GM06990 (cell line): ENCODE measurements around the gene UBE3C.
"Not testable (repeated sequence)": the region's sequence is repeated elsewhere in the genome, so short reads cannot be mapped to it uniquely, and the experiment has no call there.

Experiments used
- DNase-seq: peaks from one replicate; pipeline ENCODE4 v3.0.0-alpha.2; 2011; ENCODE audit not compliant: insufficient read length; ENCODE audit errors: extremely low read depth
- H3K27me3 ChIP-seq: replicated peaks from 2 replicates; pipeline ENCODE4 v1.6.0; 2011; ENCODE audit warnings: low read length; ENCODE audit not compliant: control insufficient read depth, insufficient read depth
- H3K36me3 ChIP-seq: 2 replicates; pipeline ENCODE4 v1.5.1; 2011; ENCODE audit warnings: low read length; ENCODE audit not compliant: control insufficient read depth, insufficient read depth
- H3K4me3 ChIP-seq: replicated peaks from 2 replicates; pipeline ENCODE4 v1.5.1; 2011; ENCODE audit warnings: low read depth, mild to moderate bottlenecking, control low read depth, low read length
- TF ChIP-seq, protein P1 (sequence below): IDR thresholded peaks from 2 replicates; pipeline ENCODE4 v1.5.1; 2011; ENCODE audit warnings: low read length, control low read depth, mild to moderate bottlenecking, inconsistent platforms; ENCODE audit not compliant: insufficient read depth, poor library complexity, severe bottlenecking

Gene UBE3C

DNA sequence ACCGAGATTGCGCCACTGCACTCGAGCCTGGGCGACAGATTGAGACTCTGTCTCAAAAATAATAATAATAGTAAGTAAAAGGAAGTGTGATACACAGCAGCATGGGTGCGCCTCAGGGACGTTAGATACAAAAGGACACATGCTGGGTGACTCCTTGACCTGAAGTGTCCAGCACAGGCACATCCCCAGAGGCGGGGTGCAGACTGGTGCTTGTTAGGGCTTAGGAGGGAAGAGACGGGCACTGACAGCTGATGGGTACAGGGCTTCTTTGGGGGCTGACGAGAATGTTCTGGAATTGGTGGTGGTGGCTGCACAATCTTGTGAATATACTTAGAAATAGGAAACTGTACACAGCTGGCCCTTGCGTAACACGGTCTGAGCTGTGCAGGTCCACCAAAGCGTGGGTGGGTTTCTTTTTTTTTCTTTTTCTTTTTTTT lies 136.3 kb downstream of the UBE3C start:
- Histone ChIP-seq H3K36me3 (peaks cover 4% of the 10 kb centered on the region), H3K4me3 (no peak overlapping the region), H3K27me3 (no peaks in the 10 kb centered on the region)
- DNase-seq = no peak
- TF ChIP-seq, protein P1, sequence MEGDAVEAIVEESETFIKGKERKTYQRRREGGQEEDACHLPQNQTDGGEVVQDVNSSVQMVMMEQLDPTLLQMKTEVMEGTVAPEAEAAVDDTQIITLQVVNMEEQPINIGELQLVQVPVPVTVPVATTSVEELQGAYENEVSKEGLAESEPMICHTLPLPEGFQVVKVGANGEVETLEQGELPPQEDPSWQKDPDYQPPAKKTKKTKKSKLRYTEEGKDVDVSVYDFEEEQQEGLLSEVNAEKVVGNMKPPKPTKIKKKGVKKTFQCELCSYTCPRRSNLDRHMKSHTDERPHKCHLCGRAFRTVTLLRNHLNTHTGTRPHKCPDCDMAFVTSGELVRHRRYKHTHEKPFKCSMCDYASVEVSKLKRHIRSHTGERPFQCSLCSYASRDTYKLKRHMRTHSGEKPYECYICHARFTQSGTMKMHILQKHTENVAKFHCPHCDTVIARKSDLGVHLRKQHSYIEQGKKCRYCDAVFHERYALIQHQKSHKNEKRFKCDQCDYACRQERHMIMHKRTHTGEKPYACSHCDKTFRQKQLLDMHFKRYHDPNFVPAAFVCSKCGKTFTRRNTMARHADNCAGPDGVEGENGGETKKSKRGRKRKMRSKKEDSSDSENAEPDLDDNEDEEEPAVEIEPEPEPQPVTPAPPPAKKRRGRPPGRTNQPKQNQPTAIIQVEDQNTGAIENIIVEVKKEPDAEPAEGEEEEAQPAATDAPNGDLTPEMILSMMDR = no peak

DNA sequence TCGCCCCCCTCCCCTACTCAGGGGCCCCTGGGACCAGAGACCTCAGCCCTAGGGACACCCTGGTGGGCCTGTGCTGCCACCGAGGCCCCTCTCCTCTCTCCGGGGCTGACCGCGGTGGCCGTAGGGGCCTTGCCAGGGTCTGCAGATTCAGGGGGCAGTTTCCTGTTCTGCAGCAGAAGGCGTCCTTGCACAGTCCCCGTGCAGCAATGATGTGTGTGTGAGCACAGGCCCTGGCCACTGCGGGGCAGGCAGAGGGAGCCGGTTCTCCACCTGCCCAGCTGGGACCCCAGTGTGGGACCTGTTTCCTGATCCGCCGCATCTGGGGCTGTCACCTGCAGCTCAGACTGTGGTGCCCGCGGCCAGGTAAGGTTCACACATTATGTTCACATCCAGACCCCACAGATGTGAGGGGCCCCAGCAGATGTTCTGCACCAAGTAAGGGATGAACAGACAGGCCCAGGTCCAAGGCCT lies 137.4 kb downstream of the UBE3C start:
- no peak for DNase-seq
- Histone ChIP-seq H3K27me3 (no peaks in the 10 kb centered on the region), H3K36me3 (no peaks in the 10 kb centered on the region; the same call in 1 of the 2 replicates), H3K4me3 (no peak overlapping the region)
- TF ChIP-seq, protein P1 = no peak

DNA sequence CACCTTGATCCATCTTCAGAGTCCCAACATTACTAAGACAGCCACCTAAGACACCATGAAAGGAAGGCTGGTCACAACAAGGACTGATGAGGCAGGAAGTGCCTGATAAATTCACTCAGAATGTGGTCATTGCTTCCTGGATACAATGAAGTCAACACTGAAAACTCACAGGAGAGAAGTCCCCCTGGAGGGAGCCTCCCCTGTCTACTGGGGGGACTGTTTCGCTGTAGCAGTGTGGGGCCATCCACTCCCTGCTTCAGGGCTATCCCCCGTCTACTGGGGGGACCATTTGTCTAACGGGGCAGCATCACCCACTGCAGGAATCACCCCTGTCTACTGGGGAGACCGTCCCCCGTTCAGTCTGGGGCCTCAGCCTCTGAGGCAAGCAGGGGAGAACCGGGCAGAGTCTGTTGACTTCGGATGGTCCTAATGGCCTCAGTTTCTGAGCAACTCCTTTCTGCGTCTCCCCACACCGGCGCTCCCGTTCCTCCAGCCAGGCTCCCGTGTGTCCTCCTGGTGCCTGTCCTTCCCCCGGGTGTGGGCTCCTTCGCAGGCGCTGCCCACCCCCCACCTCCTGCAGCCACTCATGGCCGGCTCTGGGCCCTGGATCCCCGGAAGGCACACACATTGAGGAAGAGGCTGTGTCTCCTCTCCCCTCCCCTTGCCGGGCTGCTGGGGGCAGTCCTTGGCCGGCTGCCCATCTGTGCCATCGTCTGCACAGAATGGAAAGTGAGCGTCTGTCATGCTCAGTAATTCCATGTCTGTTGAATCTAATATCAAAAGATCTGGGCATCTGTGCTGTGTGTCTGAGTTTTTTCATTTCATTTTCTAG lies 138.2 kb downstream of the UBE3C start:
- no peak for DNase-seq
- Histone ChIP-seq H3K27me3 (no peaks in the 10 kb centered on the region), H3K4me3 (no peak overlapping the region), H3K36me3 (no peaks in the 10 kb centered on the region)
- TF ChIP-seq, protein P1 = no peak

DNA sequence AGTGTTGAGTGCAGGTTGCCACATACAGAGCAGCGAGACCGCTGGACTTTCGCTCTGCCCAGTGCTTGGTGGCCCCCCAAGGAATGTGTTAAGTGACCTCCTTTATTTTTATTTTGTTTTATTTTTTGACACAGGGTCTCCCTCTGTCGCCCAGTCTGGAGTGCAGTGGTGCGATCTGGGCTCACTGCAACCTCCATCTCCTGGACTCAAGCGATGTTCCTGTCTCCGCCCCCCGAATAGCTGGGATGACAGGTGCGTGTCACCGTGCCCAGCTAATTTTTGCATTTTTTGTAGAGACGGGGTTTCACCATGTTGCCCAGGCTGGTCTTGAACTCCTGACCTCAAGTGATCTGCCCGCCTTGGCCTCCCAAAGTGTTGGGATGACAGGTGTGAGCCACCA lies 138.8 kb downstream of the UBE3C start:
- not testable (repeated sequence) for H3K36me3 ChIP-seq, H3K27me3 ChIP-seq, H3K4me3 ChIP-seq, DNase-seq

DNA sequence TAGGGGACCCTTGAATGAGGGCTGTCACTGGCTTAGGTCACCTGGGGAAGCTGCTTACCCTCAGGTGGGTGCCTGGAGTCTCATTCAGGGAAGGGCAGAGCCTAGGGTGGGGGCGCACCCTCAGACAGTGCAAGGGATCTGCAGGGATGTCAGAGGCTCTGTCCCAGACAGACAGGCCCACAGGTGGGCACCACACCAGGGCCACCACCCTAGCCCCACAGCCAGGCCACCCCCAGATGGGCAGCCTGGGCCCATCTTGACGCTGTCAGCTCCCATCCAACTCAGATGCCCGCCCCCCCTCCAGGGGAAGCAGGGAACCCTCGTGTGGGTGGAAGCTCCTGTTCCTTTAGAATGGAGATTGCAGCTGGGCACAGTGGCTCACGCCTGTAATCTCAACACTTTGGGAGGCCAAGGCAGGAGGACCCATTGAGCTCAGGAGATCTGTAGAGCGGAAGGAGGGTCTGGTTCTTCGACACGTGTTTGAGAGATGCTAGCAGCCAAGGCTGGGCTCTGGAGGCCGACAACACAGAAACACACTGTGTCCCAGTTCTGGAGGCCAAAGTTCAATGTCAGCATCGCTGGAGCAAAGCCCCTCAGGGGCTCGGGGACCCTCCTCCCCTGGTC lies 139.6 kb downstream of the UBE3C start:
- Histone ChIP-seq H3K27me3 (no peaks in the 10 kb centered on the region), H3K36me3 (no peaks in the 10 kb centered on the region), H3K4me3 (no peak overlapping the region)
- no peak for DNase-seq
- TF ChIP-seq, protein P1 = no peak
